Pons (tissue), 1 donor: ENCODE measurements around the gene MRPL9.

Experiments
- DNase-seq: peaks from one replicate; pipeline ENCODE4 v3.0.0-alpha.2; 2016; ENCODE audit warnings: low spot score

MRPL9 gene

GRCh38 chr1:151762941-151763921 lies at the start of gene MRPL9:
Gene MRPL9, minus strand, starts transcription at chr1:151763496. Its CDS starts 17 bp downstream, at chr1:151763479.
- DNase-seq: peak; percentile 51

GRCh38 chr1:151811181-151811580 lies 47.9 kb upstream of the MRPL9 start:
- no peak for DNase-seq

GRCh38 chr1:151809985-151810556 lies 46.8 kb upstream of the MRPL9 start:
- DNase-seq: no peak

GRCh38 chr1:151809290-151809984 lies 46.1 kb upstream of the MRPL9 start:
- peak; percentile 77 for DNase-seq

- DNase-seq: peak; percentile 29
These were observed 44.5 kb upstream of the MRPL9 start for GRCh38 chr1:151807766-151808165.

GRCh38 chr1:151807131-151807530 lies 43.8 kb upstream of the MRPL9 start:
- DNase-seq: no peak

GRCh38 chr1:151806170-151806569 lies 42.9 kb upstream of the MRPL9 start:
- DNase-seq: no peak

GRCh38 chr1:151805066-151805820 lies 41.9 kb upstream of the MRPL9 start, which contains the start of gene LINGO4:
Gene LINGO4, minus strand, starts transcription at chr1:151805419. Its CDS starts 2,715 bp downstream, at chr1:151802704.
- DNase-seq: no peak

GRCh38 chr1:151803915-151804314 lies 40.6 kb upstream of the MRPL9 start:
- no peak for DNase-seq

GRCh38 chr1:151803164-151803563 lies 39.9 kb upstream of the MRPL9 start:
- no peak for DNase-seq

GRCh38 chr1:151802372-151802771 lies 39.1 kb upstream of the MRPL9 start:
- DNase-seq: no peak

- DNase-seq: no peak
These were observed 38.5 kb upstream of the MRPL9 start for GRCh38 chr1:151801846-151802245.

GRCh38 chr1:151801310-151801820 lies 38.1 kb upstream of the MRPL9 start:
- DNase-seq: no peak

- DNase-seq: no peak
These were observed 37.5 kb upstream of the MRPL9 start for GRCh38 chr1:151800830-151801229.

- DNase-seq: no peak
These were observed 36.1 kb upstream of the MRPL9 start for GRCh38 chr1:151799179-151800022.

- DNase-seq: no peak
These were observed 35.3 kb upstream of the MRPL9 start for GRCh38 chr1:151798571-151798970.

GRCh38 chr1:151790940-151791651 lies 27.8 kb upstream of the MRPL9 start:
- DNase-seq: no peak

GRCh38 chr1:151790071-151790939 lies 27.0 kb upstream of the MRPL9 start, which contains the start of gene TDRKH:
Gene TDRKH, minus strand, starts transcription at chr1:151790500. Its CDS starts 7,478 bp downstream, at chr1:151783022.
- peak; percentile 99 for DNase-seq

- no peak for DNase-seq
These were observed 24.4 kb upstream of the MRPL9 start for GRCh38 chr1:151787689-151788088.
